Measurements from ENCODE around the gene SLAIN2. TPM values are rescaled to one million over a fixed set of nuclear protein-coding genes. Genes with fewer than 3 reads are reported as not detected.

SLAIN2 gene
- total RNA-seq, 2 donors from 2014 or later: 82.1 to 199 TPM

- H3K4me3 ChIP-seq: no peak overlapping the region
- H3K27me3 ChIP-seq: no peaks in the 10 kb centered on the region
- H3K9me3 ChIP-seq: no peaks in the 10 kb centered on the region
- no peak for DNase-seq (ENCODE audit: low spot score)
- no peak overlapping the region for H3K27ac ChIP-seq
- no peaks in the 10 kb centered on the region for H3K36me3 ChIP-seq
- TF ChIP-seq CTCF (IDR thresholded peaks at IDR 0.05): no peak
- peaks cover 0 to 6% of the 10 kb centered on the region in 2 donors for H3K4me1 ChIP-seq
Observed at GRCh38 chr4:48336146-48336870, 5.0 kb upstream of the SLAIN2 start.

- Histone ChIP-seq H3K4me3 (no peak overlapping the region), H3K4me1 (peaks cover 0 to 7% of the 10 kb centered on the region in 2 donors), H3K9me3 (no peaks in the 10 kb centered on the region), H3K27ac (no peak overlapping the region), H3K27me3 (no peaks in the 10 kb centered on the region), H3K36me3 (no peaks in the 10 kb centered on the region)
- no peak for TF ChIP-seq CTCF (IDR thresholded peaks at IDR 0.05)
- DNase-seq (ENCODE audit: low spot score): no peak
Observed at GRCh38 chr4:48337731-48338130, 3.6 kb upstream of the SLAIN2 start.

GRCh38 chr4:48339642-48340041, 1.7 kb upstream of the SLAIN2 start:
- Histone ChIP-seq H3K4me1 (peaks cover 0 to 26% of the 10 kb centered on the region in 2 donors), H3K9me3 (no peaks in the 10 kb centered on the region), H3K4me3 (no peak overlapping the region), H3K36me3 (no peaks in the 10 kb centered on the region), H3K27ac (peak overlapping the region in 1 of 2 donors; percentile 94), H3K27me3 (no peaks in the 10 kb centered on the region)
- DNase-seq (ENCODE audit: low spot score): no peak
- TF ChIP-seq CTCF (IDR thresholded peaks at IDR 0.05): no peak

GRCh38 chr4:48340276-48340964, 909 bp upstream of the SLAIN2 start:
- Histone ChIP-seq H3K36me3 (no peaks in the 10 kb centered on the region), H3K27ac (peak overlapping the region; percentile 94 to 99), H3K9me3 (no peaks in the 10 kb centered on the region), H3K4me1 (peaks cover 0 to 34% of the 10 kb centered on the region in 2 donors), H3K4me3 (peak overlapping the region; percentile 45 to 95), H3K27me3 (no peaks in the 10 kb centered on the region)
- DNase-seq (ENCODE audit: low spot score): no peak
- no peak for TF ChIP-seq CTCF (IDR thresholded peaks at IDR 0.05)

- Histone ChIP-seq H3K9me3 (no peaks in the 10 kb centered on the region), H3K27ac (peak overlapping the region; percentile 93 to 99), H3K4me1 (peaks cover 0 to 46% of the 10 kb centered on the region in 2 donors), H3K27me3 (no peaks in the 10 kb centered on the region), H3K36me3 (no peaks in the 10 kb centered on the region), H3K4me3 (peak overlapping the region; percentile 86 to 95)
- no peak for TF ChIP-seq CTCF (IDR thresholded peaks at IDR 0.05)
- peak; percentile 60 for DNase-seq (ENCODE audit: low spot score)
Observed at GRCh38 chr4:48341776-48342605, 662 bp downstream of the SLAIN2 start.

Measured in right atrium auricular region (tissue), 2 donors.